DMS153 treated with DMSO at 0.1 percent for 48 hours (cell line): ENCODE data around the gene COQ8A.

Experiments
- DNase-seq: peaks from one replicate; lab custom pipeline; 2025; ENCODE audit not compliant: unreplicated experiment; lab: John Stamatoyannopoulos, UW

The COQ8A gene

GRCh38 chr1:226971765-226972164, 31.7 kb downstream of the COQ8A start:
- no peak for DNase-seq

- no peak for DNase-seq
Observed at GRCh38 chr1:226972931-226973330, 32.8 kb downstream of the COQ8A start.

- DNase-seq, result no peak
Observed at GRCh38 chr1:226973371-226973897, 33.3 kb downstream of the COQ8A start.

- no peak for DNase-seq
Observed at GRCh38 chr1:226973898-226974543, 33.9 kb downstream of the COQ8A start.

GRCh38 chr1:226974544-226975258, 34.6 kb downstream of the COQ8A start:
- DNase-seq, result no peak

GRCh38 chr1:226975259-226976250, 35.5 kb downstream of the COQ8A start:
- peak; percentile 86 for DNase-seq

- DNase-seq, result no peak
Observed at GRCh38 chr1:226976276-226976977, 36.3 kb downstream of the COQ8A start.

- no peak for DNase-seq
Observed at GRCh38 chr1:226976978-226977642, 37.0 kb downstream of the COQ8A start.

GRCh38 chr1:226977643-226978431, 37.7 kb downstream of the COQ8A start:
- DNase-seq, result no peak

- DNase-seq, result no peak
Observed at GRCh38 chr1:226978432-226979114, 38.5 kb downstream of the COQ8A start.

GRCh38 chr1:226979115-226979516, 39.0 kb downstream of the COQ8A start:
- no peak for DNase-seq

GRCh38 chr1:226979517-226980121, 39.5 kb downstream of the COQ8A start:
- no peak for DNase-seq

- no peak for DNase-seq
Observed at GRCh38 chr1:226980122-226980560, 40.0 kb downstream of the COQ8A start.

GRCh38 chr1:226980565-226981385, 40.7 kb downstream of the COQ8A start:
- DNase-seq, result no peak

- no peak for DNase-seq
Observed at GRCh38 chr1:226981386-226981817, 41.3 kb downstream of the COQ8A start.

GRCh38 chr1:226981838-226982237, 41.7 kb downstream of the COQ8A start:
- no peak for DNase-seq

- DNase-seq, result no peak
Observed at GRCh38 chr1:226982451-226983177, 42.5 kb downstream of the COQ8A start.
